Keratinocyte (primary cell): ENCODE measurements around the gene MID1.

Experiments used
- CTCF ChIP-seq, 3 experiments: IDR thresholded peaks in 1 of 3; conservative IDR thresholded peaks in 1 of 3; optimal IDR thresholded peaks in 1 of 3; 2 replicates in 2 of 3; 3 replicates in 1 of 3; pipeline versions ENCODE3 to v1.5.1; 2011; ENCODE audit warnings: low read length in 3 of 3, mild to moderate bottlenecking in 3 of 3, moderate library complexity in 2 of 3, control low read depth in 1 of 3, inconsistent platforms in 1 of 3; ENCODE audit not compliant: insufficient read depth in 2 of 3; ENCODE audit errors: extremely low read depth in 1 of 3
- EZH2 ChIP-seq: IDR thresholded peaks from one replicate; pipeline ENCODE4 v1.6.1; 2012; ENCODE audit warnings: inconsistent platforms, mild to moderate bottlenecking, low read length, moderate library complexity

- TF ChIP-seq CTCF (optimal IDR thresholded peaks at IDR 0.05 in 1 of 3, IDR thresholded peaks at IDR 0.05 in 1 of 3, conservative IDR thresholded peaks at IDR 0.05 in 1 of 3; ENCODE audit: extremely low read depth in 1 of 3, insufficient read depth in 2 of 3, low read length in 3 of 3): no peak
- TF ChIP-seq EZH2: no peak
These were observed 16.5 kb upstream of the MID1 start for GRCh38 chrX:10636851-10637250.
